ENCODE data around the gene DHX8.

DNA sequence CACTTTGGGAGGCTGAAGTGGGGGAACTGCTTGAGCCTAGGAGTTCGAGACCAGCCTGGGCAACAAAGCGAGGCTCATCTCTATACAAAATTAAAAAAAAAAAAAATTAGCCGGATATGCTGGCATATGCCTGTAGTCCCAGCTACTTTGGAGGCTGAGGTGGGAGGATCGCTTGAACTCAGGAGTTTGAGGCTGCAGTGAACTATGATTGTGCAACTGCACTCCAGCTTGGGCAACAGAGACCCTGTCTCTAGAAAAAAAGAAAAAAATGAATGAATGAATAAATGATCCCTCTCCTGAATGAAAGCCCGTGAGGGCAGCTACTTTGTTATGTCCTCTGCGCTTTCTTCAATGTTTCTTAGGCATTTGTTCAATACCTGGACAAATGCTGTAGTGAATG lies 27.7 kb upstream of the DHX8 start:
- TF ChIP-seq, protein P1, sequence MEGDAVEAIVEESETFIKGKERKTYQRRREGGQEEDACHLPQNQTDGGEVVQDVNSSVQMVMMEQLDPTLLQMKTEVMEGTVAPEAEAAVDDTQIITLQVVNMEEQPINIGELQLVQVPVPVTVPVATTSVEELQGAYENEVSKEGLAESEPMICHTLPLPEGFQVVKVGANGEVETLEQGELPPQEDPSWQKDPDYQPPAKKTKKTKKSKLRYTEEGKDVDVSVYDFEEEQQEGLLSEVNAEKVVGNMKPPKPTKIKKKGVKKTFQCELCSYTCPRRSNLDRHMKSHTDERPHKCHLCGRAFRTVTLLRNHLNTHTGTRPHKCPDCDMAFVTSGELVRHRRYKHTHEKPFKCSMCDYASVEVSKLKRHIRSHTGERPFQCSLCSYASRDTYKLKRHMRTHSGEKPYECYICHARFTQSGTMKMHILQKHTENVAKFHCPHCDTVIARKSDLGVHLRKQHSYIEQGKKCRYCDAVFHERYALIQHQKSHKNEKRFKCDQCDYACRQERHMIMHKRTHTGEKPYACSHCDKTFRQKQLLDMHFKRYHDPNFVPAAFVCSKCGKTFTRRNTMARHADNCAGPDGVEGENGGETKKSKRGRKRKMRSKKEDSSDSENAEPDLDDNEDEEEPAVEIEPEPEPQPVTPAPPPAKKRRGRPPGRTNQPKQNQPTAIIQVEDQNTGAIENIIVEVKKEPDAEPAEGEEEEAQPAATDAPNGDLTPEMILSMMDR (conservative IDR thresholded peaks at IDR 0.05; ENCODE audit: low read depth, low read length): no peak
- TF ChIP-seq RFX5 (IDR thresholded peaks at IDR 0.05; ENCODE audit: low read depth, low read length) (no peak), MAFK (IDR thresholded peaks at IDR 0.05; ENCODE audit: low read depth, low read length) (no peak)
